Sigmoid colon (tissue), 4 donors: ENCODE data around the gene ZBTB7C.

Source experiments
- CTCF ChIP-seq, 4 experiments: fragments of 450-650 bp in 3 of 4; fragments of 200-600 bp in 1 of 4; IDR thresholded peaks; one replicate each; pipeline ENCODE4 v1.5.1; 2016 to 2019; ENCODE audit warnings: antibody characterized with exemption in 4 of 4, mild to moderate bottlenecking in 3 of 4, moderate library complexity in 2 of 4
- EP300 ChIP-seq, 4 donors: sonication (generic); formaldehyde crosslinking; IDR thresholded peaks; one replicate each; pipeline ENCODE4 v1.6.1; 2017; ENCODE audit warnings: antibody characterized with exemption in 4 of 4
- POLR2A ChIP-seq, 2 donors: fragments of 450-650 bp; IDR thresholded peaks; one replicate each; pipeline ENCODE4 v1.6.1; 2016; ENCODE audit warnings: antibody characterized with exemption in 2 of 2, mild to moderate bottlenecking in 2 of 2, moderate library complexity in 2 of 2
- POLR2AphosphoS5 ChIP-seq, 4 donors: sonication (generic); formaldehyde crosslinking; IDR thresholded peaks; one replicate each; pipeline ENCODE4 v1.6.1; 2017; ENCODE audit warnings: antibody characterized with exemption in 4 of 4

GRCh38 chr18:48297139-48297538 lies 112.0 kb downstream of the ZBTB7C start:
- TF ChIP-seq CTCF (IDR thresholded peaks at IDR 0.05) = no peak
- TF ChIP-seq POLR2A (IDR thresholded peaks at IDR 0.05) = no peak
- no peak for TF ChIP-seq EP300 (IDR thresholded peaks at IDR 0.05)
- no peak for TF ChIP-seq POLR2AphosphoS5 (IDR thresholded peaks at IDR 0.05)
